HepG2 (cell line): Measurements from ENCODE around the gene NECAB2. TPM values are rescaled to one million over a fixed set of nuclear protein-coding genes. Genes with fewer than 3 reads are reported as not detected.

Source experiments
- CREB1 ChIP-seq, 2 experiments: fragments of 450-650 bp in 1 of 2; IDR thresholded peaks; 2 replicates each; pipeline ENCODE4 v1.6.1; 2016 to 2017; ENCODE audit warnings: control low read depth in 1 of 2, mild to moderate bottlenecking in 1 of 2, missing compliant biosample characterization in 1 of 2, missing genetic modification characterization in 1 of 2
- CTCF ChIP-seq: sonication (generic); formaldehyde crosslinking; IDR thresholded peaks from 2 replicates; pipeline ENCODE4 v1.5.0; 2020; ENCODE audit warnings: mild to moderate bottlenecking, missing genetic modification reagents, moderate library complexity
- ELF3 ChIP-seq: IDR thresholded peaks from 2 replicates; pipeline ENCODE4 v1.6.1; 2016; ENCODE audit warnings: missing genetic modification reagents, missing compliant biosample characterization
- MED1 ChIP-seq: sonication (generic); formaldehyde crosslinking; IDR thresholded peaks from 2 replicates; pipeline ENCODE4 v1.4.0; 2020; ENCODE audit warnings: missing genetic modification reagents
- NRL ChIP-seq: sonication (generic); formaldehyde crosslinking; IDR thresholded peaks from 2 replicates; pipeline ENCODE4 v1.5.0; 2020; ENCODE audit warnings: missing genetic modification reagents, mild to moderate bottlenecking, moderate library complexity, borderline replicate concordance
- SMYD3 ChIP-seq: sonication (generic); formaldehyde crosslinking; IDR thresholded peaks from 2 replicates; pipeline ENCODE4 v1.8.1; 2023; ENCODE audit warnings: mild to moderate bottlenecking, missing genetic modification reagents
- STAG1 ChIP-seq: sonication (generic); formaldehyde crosslinking; IDR thresholded peaks from 2 replicates; pipeline ENCODE4 v1.4.0; 2020; ENCODE audit warnings: missing genetic modification reagents
- TFAP4 ChIP-seq: sonication (generic); IDR thresholded peaks from 2 replicates; pipeline ENCODE4 v1.6.1; 2016; ENCODE audit warnings: low read depth, borderline replicate concordance
- ZBTB44 ChIP-seq: sonication (generic); formaldehyde crosslinking; IDR thresholded peaks from 2 replicates; pipeline ENCODE4 v1.4.0; 2020; ENCODE audit warnings: missing genetic modification reagents
- ZC3H4 ChIP-seq: sonication (generic); formaldehyde crosslinking; IDR thresholded peaks from 2 replicates; pipeline ENCODE4 v1.4.0; 2020; ENCODE audit warnings: missing genetic modification reagents, borderline replicate concordance
- ZFP62 ChIP-seq: sonication (generic); formaldehyde crosslinking; IDR thresholded peaks from 2 replicates; pipeline ENCODE4 v1.4.0; 2020; ENCODE audit warnings: missing genetic modification reagents
- ZNF235 ChIP-seq: sonication (generic); formaldehyde crosslinking; IDR thresholded peaks from 2 replicates; pipeline ENCODE4 v1.8.1; 2023; ENCODE audit warnings: mild to moderate bottlenecking, missing genetic modification reagents, borderline replicate concordance
- ZNF333 ChIP-seq: sonication (generic); formaldehyde crosslinking; IDR thresholded peaks from 2 replicates; pipeline ENCODE4 v1.4.0; 2020; ENCODE audit warnings: mild to moderate bottlenecking, missing genetic modification reagents, borderline replicate concordance
- ZNF589 ChIP-seq: sonication (generic); formaldehyde crosslinking; conservative IDR thresholded peaks from 2 replicates; pipeline ENCODE4 v1.8.0; 2022; ENCODE audit warnings: mild to moderate bottlenecking, moderate library complexity, missing genetic modification reagents
- ZNF605 ChIP-seq: sonication (generic); formaldehyde crosslinking; IDR thresholded peaks from 2 replicates; pipeline ENCODE4 v1.8.0; 2022; ENCODE audit warnings: mild to moderate bottlenecking, missing genetic modification reagents
- ZNF619 ChIP-seq: sonication (generic); formaldehyde crosslinking; IDR thresholded peaks from 2 replicates; pipeline ENCODE4 v1.4.0; 2020; ENCODE audit warnings: mild to moderate bottlenecking, missing genetic modification reagents
- ZNF644 ChIP-seq: IDR thresholded peaks from 2 replicates; pipeline ENCODE4 v1.6.1; 2016; ENCODE audit warnings: low read depth
- ZNF672 ChIP-seq: sonication (generic); formaldehyde crosslinking; IDR thresholded peaks from 2 replicates; pipeline ENCODE4 v1.8.1; 2022; ENCODE audit warnings: missing genetic modification reagents
- ZNF75D ChIP-seq: sonication (generic); formaldehyde crosslinking; IDR thresholded peaks from 2 replicates; pipeline ENCODE4 v1.8.1; 2023; ENCODE audit warnings: missing genetic modification reagents, mild to moderate bottlenecking, borderline replicate concordance
- ZNF790 ChIP-seq: sonication (generic); formaldehyde crosslinking; IDR thresholded peaks from 2 replicates; pipeline ENCODE4 v1.8.0; 2022; ENCODE audit warnings: missing genetic modification reagents, mild to moderate bottlenecking, borderline replicate concordance
- polyA plus RNA-seq, 8 experiments: library from polyadenylated mRNA; depleted of rRNA in 3 of 8; stranded (reverse) in 7 of 8; unstranded in 1 of 8; fragments of >200 nt; fragmentation: Illumina TruSeq in 4 of 8; extraction: Trizol in 4 of 8; gene quantifications; 2 replicates each; pipeline versions ENCODE4 v1.2.1 to v1.2.3, GENCODE V29; 2011 to 2016; ENCODE audit warnings: low read depth in 4 of 8, missing spikeins in 1 of 8, mixed read lengths in 1 of 8; ENCODE audit not compliant: insufficient read depth in 1 of 8
- total RNA-seq, 5 experiments: library from RNA; depleted of rRNA; stranded (reverse); fragments of >200 nt; fragmentation: Illumina TruSeq; extraction: Trizol; gene quantifications; 2 replicates each; pipeline ENCODE4 v1.2.3, GENCODE V29; 2016; ENCODE audit warnings: low read depth in 1 of 5
- TF ChIP-seq, protein P1 (sequence below): sonication (generic); formaldehyde crosslinking; IDR thresholded peaks from 2 replicates; pipeline ENCODE4 v1.8.0; 2022; ENCODE audit warnings: missing genetic modification reagents, mild to moderate bottlenecking, moderate library complexity, borderline replicate concordance

The NECAB2 gene
- total and polyA plus RNA-seq, 2 of the 13 experiments (the other 11 are each of a cell fraction or from before 2014, with no cell fraction given), result 0.21 to 0.49 TPM

GRCh38 chr16:83954577-83955016 is 13.4 kb upstream of the NECAB2 start (continued):
- TF ChIP-seq CREB1 (IDR thresholded peaks at IDR 0.05) (0 out of 2 replicates have a peak, but pooled peaks have one; percentile 4), CREB1 (CRISPR knock-in tag; IDR thresholded peaks at IDR 0.05) (no peak), SMYD3 (CRISPR knock-in tag) (no peak), MED1 (CRISPR knock-in tag) (0 out of 2 replicates have a peak, but pooled peaks have one; percentile 32), ELF3 (peak; percentile 71), ZNF333 (CRISPR knock-in tag) (no peak), CTCF (CRISPR knock-in tag) (peak; percentile 45; the same call in 1 of the 2 replicates), ZNF235 (no peak), TFAP4 (no peak), NRL (CRISPR knock-in tag) (no peak), ZNF790 (no peak), ZNF672 (CRISPR knock-in tag) (no peak), ZC3H4 (CRISPR knock-in tag) (0 out of 2 replicates have a peak, but pooled peaks have one; percentile 92), ZNF605 (no peak), STAG1 (CRISPR knock-in tag) (0 out of 2 replicates have a peak, but pooled peaks have one; percentile 24), ZNF75D (CRISPR knock-in tag) (no peak), ZFP62 (CRISPR knock-in tag) (no peak), ZNF589 (CRISPR knock-in tag) (no peak), ZBTB44 (no peak), ZNF644 (CRISPR knock-in tag) (no peak), ZNF619 (CRISPR knock-in tag) (no peak)
- TF ChIP-seq, protein P1, sequence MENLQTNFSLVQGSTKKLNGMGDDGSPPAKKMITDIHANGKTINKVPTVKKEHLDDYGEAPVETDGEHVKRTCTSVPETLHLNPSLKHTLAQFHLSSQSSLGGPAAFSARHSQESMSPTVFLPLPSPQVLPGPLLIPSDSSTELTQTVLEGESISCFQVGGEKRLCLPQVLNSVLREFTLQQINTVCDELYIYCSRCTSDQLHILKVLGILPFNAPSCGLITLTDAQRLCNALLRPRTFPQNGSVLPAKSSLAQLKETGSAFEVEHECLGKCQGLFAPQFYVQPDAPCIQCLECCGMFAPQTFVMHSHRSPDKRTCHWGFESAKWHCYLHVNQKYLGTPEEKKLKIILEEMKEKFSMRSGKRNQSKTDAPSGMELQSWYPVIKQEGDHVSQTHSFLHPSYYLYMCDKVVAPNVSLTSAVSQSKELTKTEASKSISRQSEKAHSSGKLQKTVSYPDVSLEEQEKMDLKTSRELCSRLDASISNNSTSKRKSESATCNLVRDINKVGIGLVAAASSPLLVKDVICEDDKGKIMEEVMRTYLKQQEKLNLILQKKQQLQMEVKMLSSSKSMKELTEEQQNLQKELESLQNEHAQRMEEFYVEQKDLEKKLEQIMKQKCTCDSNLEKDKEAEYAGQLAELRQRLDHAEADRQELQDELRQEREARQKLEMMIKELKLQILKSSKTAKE (CRISPR knock-in tag), result no peak
